HG03025 (cell line): ENCODE data around the gene TENM4.

ENCODE experiments used
- ATAC-seq: cut with Tn5 transposase; IDR thresholded peaks from one replicate; pipeline ENCODE4 v1.9.1; 2021; ENCODE audit warnings: mild to moderate bottlenecking, moderate library complexity; ENCODE audit not compliant: unreplicated experiment, low FRiP score

The TENM4 gene

GRCh38 chr11:79353706-79354105, 87.1 kb downstream of the TENM4 start:
- ATAC-seq, result no peak

GRCh38 chr11:79352349-79352703, 88.5 kb downstream of the TENM4 start:
- ATAC-seq, result no peak

- no peak for ATAC-seq
Measured at GRCh38 chr11:79348976-79349682, 91.7 kb downstream of the TENM4 start.

- ATAC-seq, result no peak
Measured at GRCh38 chr11:79346021-79346420, 94.8 kb downstream of the TENM4 start.

GRCh38 chr11:79344753-79345294, 96.0 kb downstream of the TENM4 start:
- no peak for ATAC-seq

- ATAC-seq, result no peak
Measured at GRCh38 chr11:79342686-79343085, 98.1 kb downstream of the TENM4 start.

- ATAC-seq, result no peak
Measured at GRCh38 chr11:79342236-79342635, 98.6 kb downstream of the TENM4 start.

GRCh38 chr11:79340535-79340934, 100.3 kb downstream of the TENM4 start:
- no peak for ATAC-seq

- ATAC-seq, result no peak
Measured at GRCh38 chr11:79336797-79337517, 103.9 kb downstream of the TENM4 start.

- ATAC-seq, result no peak
Measured at GRCh38 chr11:79335681-79336080, 105.1 kb downstream of the TENM4 start.

- ATAC-seq, result no peak
Measured at GRCh38 chr11:79333355-79333754, 107.5 kb downstream of the TENM4 start.

GRCh38 chr11:79332017-79332416, 108.8 kb downstream of the TENM4 start:
- no peak for ATAC-seq

GRCh38 chr11:79331203-79331901, 109.5 kb downstream of the TENM4 start:
- no peak for ATAC-seq

- ATAC-seq, result no peak
Measured at GRCh38 chr11:79330651-79331050, 110.2 kb downstream of the TENM4 start.

GRCh38 chr11:79329561-79329960, 111.3 kb downstream of the TENM4 start:
- no peak for ATAC-seq

GRCh38 chr11:79328402-79328801, 112.4 kb downstream of the TENM4 start:
- no peak for ATAC-seq

- ATAC-seq, result no peak
Measured at GRCh38 chr11:79325851-79326250, 115.0 kb downstream of the TENM4 start.

- ATAC-seq, result no peak
Measured at GRCh38 chr11:79321263-79321662, 119.6 kb downstream of the TENM4 start.

- no peak for ATAC-seq
Measured at GRCh38 chr11:79314906-79315689, 125.7 kb downstream of the TENM4 start.

- ATAC-seq, result no peak
Measured at GRCh38 chr11:79313530-79313913, 127.3 kb downstream of the TENM4 start.
